Calu3 (cell line): ENCODE data around the gene COX10. TPM values are rescaled to one million over a fixed set of nuclear protein-coding genes. Genes with fewer than 3 reads are reported as not detected.

ENCODE experiments used
- BruUV-seq: library from RNA; stranded (reverse); fragments of 400-500 nt; replicated peaks from 2 replicates; lab custom pipeline; 2021; lab: Mats Ljungman, UMichigan
- CTCF ChIA-PET: fragments of 300-600 bp; sonication (Branson Sonifier 250); formaldehyde crosslinking; loops from one replicate; lab custom pipeline; 2022; ENCODE audit warnings: antibody characterized with exemption; lab: Charles Lee
- DNase-seq: peaks from one replicate; pipeline ENCODE4 v3.0.0; 2022
- H3K27ac Mint-ChIP-seq: one replicate; pipeline ENCODE4 v1.8.0; 2022; ENCODE audit warnings: mixed read lengths; ENCODE audit not compliant: unreplicated experiment
- H3K27me3 Mint-ChIP-seq: one replicate; pipeline ENCODE4 v1.8.0; 2022; ENCODE audit warnings: mixed read lengths; ENCODE audit not compliant: unreplicated experiment
- H3K36me3 Mint-ChIP-seq: one replicate; pipeline ENCODE4 v1.8.0; 2022; ENCODE audit warnings: mild to moderate bottlenecking, moderate library complexity, mixed read lengths; ENCODE audit not compliant: insufficient read depth, unreplicated experiment
- H3K4me1 Mint-ChIP-seq: one replicate; pipeline ENCODE4 v1.8.0; 2022; ENCODE audit warnings: mild to moderate bottlenecking, low read depth, mixed read lengths; ENCODE audit not compliant: unreplicated experiment
- H3K4me3 Mint-ChIP-seq: one replicate; pipeline ENCODE4 v1.8.0; 2022; ENCODE audit warnings: mild to moderate bottlenecking, low read depth, moderate library complexity, mixed read lengths; ENCODE audit not compliant: unreplicated experiment
- H3K9me3 Mint-ChIP-seq: one replicate; pipeline ENCODE4 v1.8.0; 2022; ENCODE audit warnings: low read depth, mixed read lengths; ENCODE audit not compliant: unreplicated experiment
- intact Hi-C: fragments of 100-400 bp; cut with micrococcal nuclease; formaldehyde crosslinking; loops from one replicate; pipeline ENCODE4 v1.10.0; 2022; ENCODE audit not compliant: unreplicated experiment
- total RNA-seq: library from RNA; stranded (reverse); gene quantifications from 2 replicates; pipeline ENCODE4 v1.2.3, GENCODE V29; 2022
- TF ChIP-seq, protein P1 (sequence below): fragments of 200-600 bp; IDR thresholded peaks from one replicate; pipeline ENCODE4 v1.8.0; 2022; ENCODE audit warnings: antibody characterized with exemption; ENCODE audit not compliant: unreplicated experiment

The COX10 gene
- total RNA-seq, 1 experiment from 2014 or later, result 17.2 TPM

DNA sequence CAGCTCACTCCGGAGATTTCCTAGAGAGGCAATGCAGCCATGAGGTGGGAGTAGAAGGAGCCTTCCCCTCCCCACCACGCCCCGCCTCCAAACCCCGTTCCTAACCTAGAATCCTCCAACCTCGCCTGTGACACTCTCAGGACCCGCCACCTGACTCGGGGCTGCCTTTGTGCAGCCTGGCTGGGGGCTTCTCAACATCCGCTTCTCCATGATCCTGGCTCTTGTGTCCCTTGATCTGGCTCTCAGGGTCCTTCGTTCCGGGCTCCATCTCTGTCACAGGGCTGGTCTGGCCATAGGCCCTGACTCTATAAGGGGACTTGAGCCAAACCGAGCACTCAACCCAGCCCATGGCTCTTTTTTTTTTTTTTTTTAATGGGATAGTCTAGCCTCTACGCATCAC lies 143.1 kb downstream of the COX10 start:
- TF ChIP-seq, protein P1, sequence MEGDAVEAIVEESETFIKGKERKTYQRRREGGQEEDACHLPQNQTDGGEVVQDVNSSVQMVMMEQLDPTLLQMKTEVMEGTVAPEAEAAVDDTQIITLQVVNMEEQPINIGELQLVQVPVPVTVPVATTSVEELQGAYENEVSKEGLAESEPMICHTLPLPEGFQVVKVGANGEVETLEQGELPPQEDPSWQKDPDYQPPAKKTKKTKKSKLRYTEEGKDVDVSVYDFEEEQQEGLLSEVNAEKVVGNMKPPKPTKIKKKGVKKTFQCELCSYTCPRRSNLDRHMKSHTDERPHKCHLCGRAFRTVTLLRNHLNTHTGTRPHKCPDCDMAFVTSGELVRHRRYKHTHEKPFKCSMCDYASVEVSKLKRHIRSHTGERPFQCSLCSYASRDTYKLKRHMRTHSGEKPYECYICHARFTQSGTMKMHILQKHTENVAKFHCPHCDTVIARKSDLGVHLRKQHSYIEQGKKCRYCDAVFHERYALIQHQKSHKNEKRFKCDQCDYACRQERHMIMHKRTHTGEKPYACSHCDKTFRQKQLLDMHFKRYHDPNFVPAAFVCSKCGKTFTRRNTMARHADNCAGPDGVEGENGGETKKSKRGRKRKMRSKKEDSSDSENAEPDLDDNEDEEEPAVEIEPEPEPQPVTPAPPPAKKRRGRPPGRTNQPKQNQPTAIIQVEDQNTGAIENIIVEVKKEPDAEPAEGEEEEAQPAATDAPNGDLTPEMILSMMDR, result no peak
- CTCF ChIA-PET, result no interaction called here
- Mint-ChIP-seq H3K4me3 (no peak overlapping the region), H3K27me3 (no peaks in the 10 kb centered on the region), H3K27ac (peak overlapping the region; percentile 40), H3K9me3 (peaks cover 3% of the 10 kb centered on the region), H3K36me3 (peaks cover 14% of the 10 kb centered on the region), H3K4me1 (peaks cover 23% of the 10 kb centered on the region)
- no TSS peak for BruUV-seq
- DNase-seq, result no peak
- intact Hi-C loops, result no loop called here

GRCh38 chr17:14214271-14214670 lies 145.0 kb downstream of the COX10 start:
- CTCF ChIA-PET, result no interaction called here
- TF ChIP-seq, protein P1, result no peak
- Mint-ChIP-seq H3K9me3 (peaks cover 3% of the 10 kb centered on the region), H3K36me3 (peaks cover 12% of the 10 kb centered on the region), H3K4me3 (no peak overlapping the region), H3K4me1 (peaks cover 12% of the 10 kb centered on the region), H3K27me3 (no peaks in the 10 kb centered on the region), H3K27ac (no peak overlapping the region)
- no TSS peak for BruUV-seq
- no peak for DNase-seq
- intact Hi-C loops, result no loop called here

DNA sequence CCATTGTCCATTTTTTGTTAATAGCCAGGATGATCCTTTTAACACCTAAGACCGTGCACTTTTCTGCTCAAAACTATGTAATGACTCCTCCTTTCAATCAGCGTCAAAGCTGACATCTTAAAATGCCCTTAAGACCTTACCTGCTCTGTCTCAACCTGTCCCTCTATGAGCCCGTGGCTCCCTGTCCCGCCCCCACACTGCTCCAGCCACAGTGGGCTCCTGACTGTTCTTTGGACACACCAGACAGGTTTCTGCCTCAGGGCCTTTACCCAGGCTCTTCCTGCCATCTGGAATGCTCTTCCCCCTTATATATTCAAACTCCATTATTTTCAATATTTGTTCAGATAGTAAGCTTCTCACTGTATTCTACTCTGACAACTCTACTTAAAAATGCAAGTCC lies 153.3 kb downstream of the COX10 start:
- CTCF ChIA-PET, result no interaction called here
- BruUV-seq, result no TSS peak
- H3K4me1 Mint-ChIP-seq, result no peaks in the 10 kb centered on the region
- no peaks in the 10 kb centered on the region for H3K36me3 Mint-ChIP-seq
- H3K27me3 Mint-ChIP-seq, result no peaks in the 10 kb centered on the region
- no peak overlapping the region for H3K27ac Mint-ChIP-seq
- intact Hi-C loops, result no loop called here
- no peak for DNase-seq
- H3K4me3 Mint-ChIP-seq, result no peak overlapping the region
- TF ChIP-seq, protein P1, result no peak
- peaks cover 5% of the 10 kb centered on the region for H3K9me3 Mint-ChIP-seq

GRCh38 chr17:14225254-14225980 lies 156.1 kb downstream of the COX10 start:
- Mint-ChIP-seq H3K36me3 (no peaks in the 10 kb centered on the region), H3K27ac (no peak overlapping the region), H3K4me3 (no peak overlapping the region), H3K9me3 (peaks cover 5% of the 10 kb centered on the region), H3K27me3 (no peaks in the 10 kb centered on the region), H3K4me1 (no peaks in the 10 kb centered on the region)
- TF ChIP-seq, protein P1, result no peak
- intact Hi-C loops, result no loop called here
- CTCF ChIA-PET, result no interaction called here
- DNase-seq, result no peak
- BruUV-seq, result no TSS peak
